Measurements from ENCODE around the gene PITPNC1.

DNA sequence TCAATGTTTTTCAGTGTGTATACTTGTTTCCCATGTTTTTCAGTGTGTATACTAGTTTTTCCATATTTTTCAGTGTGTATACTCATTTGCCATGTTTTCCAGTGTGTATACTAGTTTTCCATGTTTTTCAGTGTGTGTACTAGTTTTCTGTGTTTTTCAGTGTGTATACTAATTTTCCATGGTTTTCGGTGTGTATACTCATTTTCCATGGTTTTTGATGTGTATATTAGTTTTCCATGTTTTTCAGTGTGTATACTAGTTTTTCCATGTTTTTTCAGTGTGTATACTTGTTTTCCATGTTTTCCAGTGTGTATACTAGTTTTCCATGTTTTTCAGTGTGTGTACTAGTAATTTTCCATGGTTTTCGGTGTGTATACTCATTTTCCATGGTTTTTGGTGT, 188.0 kb downstream of the PITPNC1 start:
- TF ChIP-seq, protein P1, sequence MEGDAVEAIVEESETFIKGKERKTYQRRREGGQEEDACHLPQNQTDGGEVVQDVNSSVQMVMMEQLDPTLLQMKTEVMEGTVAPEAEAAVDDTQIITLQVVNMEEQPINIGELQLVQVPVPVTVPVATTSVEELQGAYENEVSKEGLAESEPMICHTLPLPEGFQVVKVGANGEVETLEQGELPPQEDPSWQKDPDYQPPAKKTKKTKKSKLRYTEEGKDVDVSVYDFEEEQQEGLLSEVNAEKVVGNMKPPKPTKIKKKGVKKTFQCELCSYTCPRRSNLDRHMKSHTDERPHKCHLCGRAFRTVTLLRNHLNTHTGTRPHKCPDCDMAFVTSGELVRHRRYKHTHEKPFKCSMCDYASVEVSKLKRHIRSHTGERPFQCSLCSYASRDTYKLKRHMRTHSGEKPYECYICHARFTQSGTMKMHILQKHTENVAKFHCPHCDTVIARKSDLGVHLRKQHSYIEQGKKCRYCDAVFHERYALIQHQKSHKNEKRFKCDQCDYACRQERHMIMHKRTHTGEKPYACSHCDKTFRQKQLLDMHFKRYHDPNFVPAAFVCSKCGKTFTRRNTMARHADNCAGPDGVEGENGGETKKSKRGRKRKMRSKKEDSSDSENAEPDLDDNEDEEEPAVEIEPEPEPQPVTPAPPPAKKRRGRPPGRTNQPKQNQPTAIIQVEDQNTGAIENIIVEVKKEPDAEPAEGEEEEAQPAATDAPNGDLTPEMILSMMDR (IDR thresholded peaks at IDR 0.05) = no peak
- TF ChIP-seq POLR2A (IDR thresholded peaks at IDR 0.05) = no peak
